ENCODE data around the gene ERI3. TPM values are rescaled to one million over a fixed set of nuclear protein-coding genes. Genes with fewer than 3 reads are reported as not detected.

ERI3 gene
- total RNA-seq, 1 experiment from 2014 or later, result 50.3 TPM

- Histone ChIP-seq H3K4me1 (ENCODE audit: low read length) (peaks cover 65% of the 10 kb centered on the region), H3K4me3 (ENCODE audit: low read length) (no peak overlapping the region), H3K27ac (ENCODE audit: low read length) (no peak overlapping the region), H3K4me2 (ENCODE audit: low read depth, low read length, poor library complexity, severe bottlenecking) (no peak overlapping the region), H4K20me1 (ENCODE audit: insufficient read depth, low read depth, low read length) (no peaks in the 10 kb centered on the region), H2AFZ (ENCODE audit: low read length) (no peak overlapping the region), H3K9me2 (replicated peaks; ENCODE audit: insufficient read depth, low read length) (no peaks in the 10 kb centered on the region), H3K9me3 (ENCODE audit: low read length) (no peaks in the 10 kb centered on the region), H3K27me3 (ENCODE audit: low read length) (no peaks in the 10 kb centered on the region), H3K9ac (ENCODE audit: low read length) (no peak overlapping the region), H3K36me3 (ENCODE audit: insufficient read depth, low read length) (no peaks in the 10 kb centered on the region), H3K79me2 (ENCODE audit: low read length) (peaks cover 55% of the 10 kb centered on the region)
- DNase-seq, result no peak
Observed at GRCh38 chr1:44271646-44272045, 83.4 kb downstream of the ERI3 start.

- H4K20me1 ChIP-seq (ENCODE audit: insufficient read depth, low read depth, low read length), result no peaks in the 10 kb centered on the region
- DNase-seq, result no peak
- no peaks in the 10 kb centered on the region for H3K27me3 ChIP-seq (ENCODE audit: low read length)
- H3K9me3 ChIP-seq (ENCODE audit: low read length), result no peaks in the 10 kb centered on the region
- H3K4me2 ChIP-seq (ENCODE audit: low read depth, low read length, poor library complexity, severe bottlenecking), result no peak overlapping the region
- no peaks in the 10 kb centered on the region for H3K9me2 ChIP-seq (replicated peaks; ENCODE audit: insufficient read depth, low read length)
- H3K36me3 ChIP-seq (ENCODE audit: insufficient read depth, low read length), result no peaks in the 10 kb centered on the region
- H3K4me3 ChIP-seq (ENCODE audit: low read length), result no peak overlapping the region
- H3K4me1 ChIP-seq (ENCODE audit: low read length), result peaks cover 65% of the 10 kb centered on the region
- H3K27ac ChIP-seq (ENCODE audit: low read length), result peak overlapping the region; percentile 33; the same call in 1 of the 2 replicates
- H2AFZ ChIP-seq (ENCODE audit: low read length), result no peak overlapping the region
- H3K9ac ChIP-seq (ENCODE audit: low read length), result no peak overlapping the region
- H3K79me2 ChIP-seq (ENCODE audit: low read length), result peaks cover 55% of the 10 kb centered on the region
Observed at GRCh38 chr1:44270686-44271628, 84.1 kb downstream of the ERI3 start.

- H3K9ac ChIP-seq (ENCODE audit: low read length), result no peak overlapping the region
- H3K9me2 ChIP-seq (replicated peaks; ENCODE audit: insufficient read depth, low read length), result no peaks in the 10 kb centered on the region
- H3K79me2 ChIP-seq (ENCODE audit: low read length), result peaks cover 41% of the 10 kb centered on the region
- no peak overlapping the region for H2AFZ ChIP-seq (ENCODE audit: low read length)
- H4K20me1 ChIP-seq (ENCODE audit: insufficient read depth, low read depth, low read length), result no peaks in the 10 kb centered on the region
- no peak overlapping the region for H3K27ac ChIP-seq (ENCODE audit: low read length)
- no peaks in the 10 kb centered on the region for H3K27me3 ChIP-seq (ENCODE audit: low read length)
- no peaks in the 10 kb centered on the region for H3K36me3 ChIP-seq (ENCODE audit: insufficient read depth, low read length)
- no peak for DNase-seq
- H3K4me1 ChIP-seq (ENCODE audit: low read length), result peaks cover 69% of the 10 kb centered on the region
- no peak overlapping the region for H3K4me3 ChIP-seq (ENCODE audit: low read length)
- H3K9me3 ChIP-seq (ENCODE audit: low read length), result no peaks in the 10 kb centered on the region
- H3K4me2 ChIP-seq (ENCODE audit: low read depth, low read length, poor library complexity, severe bottlenecking), result no peak overlapping the region
Observed at GRCh38 chr1:44268054-44268453, 87.0 kb downstream of the ERI3 start.

- no peak overlapping the region for H3K9ac ChIP-seq (ENCODE audit: low read length)
- no peak overlapping the region for H3K27ac ChIP-seq (ENCODE audit: low read length)
- no peak overlapping the region for H2AFZ ChIP-seq (ENCODE audit: low read length)
- H3K4me2 ChIP-seq (ENCODE audit: low read depth, low read length, poor library complexity, severe bottlenecking), result no peak overlapping the region
- peaks cover 43% of the 10 kb centered on the region for H3K79me2 ChIP-seq (ENCODE audit: low read length)
- no peaks in the 10 kb centered on the region for H4K20me1 ChIP-seq (ENCODE audit: insufficient read depth, low read depth, low read length)
- no peaks in the 10 kb centered on the region for H3K9me2 ChIP-seq (replicated peaks; ENCODE audit: insufficient read depth, low read length)
- no peaks in the 10 kb centered on the region for H3K36me3 ChIP-seq (ENCODE audit: insufficient read depth, low read length)
- no peaks in the 10 kb centered on the region for H3K27me3 ChIP-seq (ENCODE audit: low read length)
- H3K4me3 ChIP-seq (ENCODE audit: low read length), result no peak overlapping the region
- DNase-seq, result no peak
- H3K4me1 ChIP-seq (ENCODE audit: low read length), result peaks cover 69% of the 10 kb centered on the region
- no peaks in the 10 kb centered on the region for H3K9me3 ChIP-seq (ENCODE audit: low read length)
Observed at GRCh38 chr1:44267438-44267837, 87.6 kb downstream of the ERI3 start.

GRCh38 chr1:44266400-44267344 is 88.4 kb downstream of the ERI3 start:
- Histone ChIP-seq H3K9me3 (ENCODE audit: low read length) (no peaks in the 10 kb centered on the region), H3K36me3 (ENCODE audit: insufficient read depth, low read length) (no peaks in the 10 kb centered on the region), H3K4me1 (ENCODE audit: low read length) (peaks cover 64% of the 10 kb centered on the region), H3K27me3 (ENCODE audit: low read length) (no peaks in the 10 kb centered on the region), H4K20me1 (ENCODE audit: insufficient read depth, low read depth, low read length) (no peaks in the 10 kb centered on the region), H3K79me2 (ENCODE audit: low read length) (peaks cover 43% of the 10 kb centered on the region), H3K9me2 (replicated peaks; ENCODE audit: insufficient read depth, low read length) (no peaks in the 10 kb centered on the region), H2AFZ (ENCODE audit: low read length) (no peak overlapping the region), H3K4me2 (ENCODE audit: low read depth, low read length, poor library complexity, severe bottlenecking) (peak overlapping the region; percentile 40), H3K9ac (ENCODE audit: low read length) (no peak overlapping the region), H3K27ac (ENCODE audit: low read length) (peak overlapping the region; percentile 61), H3K4me3 (ENCODE audit: low read length) (peak overlapping the region; percentile 13; the same call in 1 of the 2 replicates)
- DNase-seq, result no peak

GRCh38 chr1:44265656-44266358 is 89.2 kb downstream of the ERI3 start:
- Histone ChIP-seq H3K4me2 (ENCODE audit: low read depth, low read length, poor library complexity, severe bottlenecking) (peak overlapping the region; percentile 40), H3K36me3 (ENCODE audit: insufficient read depth, low read length) (no peaks in the 10 kb centered on the region), H3K9me2 (replicated peaks; ENCODE audit: insufficient read depth, low read length) (no peaks in the 10 kb centered on the region), H3K79me2 (ENCODE audit: low read length) (peaks cover 38% of the 10 kb centered on the region), H3K9ac (ENCODE audit: low read length) (no peak overlapping the region), H3K9me3 (ENCODE audit: low read length) (no peaks in the 10 kb centered on the region), H2AFZ (ENCODE audit: low read length) (no peak overlapping the region), H3K27me3 (ENCODE audit: low read length) (no peaks in the 10 kb centered on the region), H3K4me1 (ENCODE audit: low read length) (peaks cover 61% of the 10 kb centered on the region), H3K4me3 (ENCODE audit: low read length) (peak overlapping the region; percentile 13; the same call in 1 of the 2 replicates), H4K20me1 (ENCODE audit: insufficient read depth, low read depth, low read length) (no peaks in the 10 kb centered on the region), H3K27ac (ENCODE audit: low read length) (peak overlapping the region; percentile 61)
- peak; percentile 63 for DNase-seq

- Histone ChIP-seq H3K4me1 (ENCODE audit: low read length) (peaks cover 49% of the 10 kb centered on the region), H4K20me1 (ENCODE audit: insufficient read depth, low read depth, low read length) (no peaks in the 10 kb centered on the region), H3K27me3 (ENCODE audit: low read length) (no peaks in the 10 kb centered on the region), H3K4me3 (ENCODE audit: low read length) (no peak overlapping the region), H3K9me2 (replicated peaks; ENCODE audit: insufficient read depth, low read length) (no peaks in the 10 kb centered on the region), H3K9ac (ENCODE audit: low read length) (no peak overlapping the region), H3K27ac (ENCODE audit: low read length) (no peak overlapping the region), H3K79me2 (ENCODE audit: low read length) (peaks cover 35% of the 10 kb centered on the region), H3K9me3 (ENCODE audit: low read length) (no peaks in the 10 kb centered on the region), H3K4me2 (ENCODE audit: low read depth, low read length, poor library complexity, severe bottlenecking) (no peak overlapping the region), H2AFZ (ENCODE audit: low read length) (no peak overlapping the region), H3K36me3 (ENCODE audit: insufficient read depth, low read length) (no peaks in the 10 kb centered on the region)
- DNase-seq, result no peak
Observed at GRCh38 chr1:44264451-44264771, 90.6 kb downstream of the ERI3 start.
